GM21526 (cell line): Measurements from ENCODE around the gene PCDHA10.

Source experiments
- ATAC-seq: cut with Tn5 transposase; IDR thresholded peaks from one replicate; pipeline ENCODE4 v1.9.1; 2021; ENCODE audit warnings: moderate library complexity; ENCODE audit not compliant: unreplicated experiment, low FRiP score

Gene PCDHA10

DNA sequence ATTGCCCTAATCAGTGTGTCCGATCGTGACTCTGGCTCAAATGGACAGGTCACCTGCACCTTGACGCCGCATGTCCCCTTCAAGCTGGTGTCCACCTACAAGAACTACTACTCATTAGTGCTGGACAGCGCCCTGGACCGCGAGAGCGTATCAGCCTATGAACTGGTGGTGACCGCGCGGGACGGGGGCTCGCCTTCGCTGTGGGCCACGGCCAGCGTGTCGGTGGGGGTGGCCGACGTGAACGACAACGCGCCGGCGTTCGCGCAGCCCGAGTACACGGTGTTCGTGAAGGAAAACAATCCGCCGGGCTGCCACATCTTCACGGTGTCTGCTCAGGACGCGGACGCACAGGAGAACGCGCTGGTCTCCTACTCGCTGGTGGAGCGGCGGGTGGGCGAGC is 27.7 kb downstream of the PCDHA10 start:
- no peak for ATAC-seq

DNA sequence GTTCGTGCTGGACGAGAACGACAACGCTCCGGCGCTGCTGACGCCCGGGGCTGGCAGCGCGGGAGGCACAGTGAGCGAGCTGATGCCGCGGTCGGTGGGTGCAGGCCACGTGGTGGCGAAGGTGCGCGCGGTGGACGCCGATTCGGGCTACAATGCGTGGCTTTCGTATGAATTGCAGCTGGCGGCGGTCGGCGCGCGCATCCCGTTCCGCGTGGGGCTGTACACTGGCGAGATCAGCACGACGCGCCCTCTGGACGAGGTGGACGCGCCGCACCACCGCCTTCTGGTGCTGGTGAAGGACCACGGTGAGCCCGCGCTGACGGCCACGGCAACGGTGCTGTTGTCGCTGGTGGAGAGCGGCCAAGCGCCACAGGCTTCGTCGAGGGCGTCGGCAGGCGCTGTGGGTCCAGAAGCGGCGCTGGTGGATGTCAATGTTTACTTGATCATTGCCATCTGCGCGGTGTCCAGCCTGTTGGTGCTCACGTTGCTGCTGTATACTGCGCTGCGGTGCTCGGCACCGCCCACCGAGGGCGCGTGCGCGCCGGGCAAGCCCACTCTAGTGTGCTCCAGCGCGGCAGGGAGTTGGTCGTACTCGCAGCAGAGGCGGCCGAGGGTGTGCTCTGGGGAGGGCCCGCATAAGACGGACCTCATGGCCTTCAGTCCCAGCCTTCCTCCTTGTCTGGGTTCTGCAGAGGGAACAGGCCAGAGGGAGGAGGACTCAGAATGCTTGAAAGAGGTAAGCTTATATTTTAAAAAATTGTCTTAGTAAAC is 28.4 kb downstream of the PCDHA10 start:
- no peak for ATAC-seq

DNA sequence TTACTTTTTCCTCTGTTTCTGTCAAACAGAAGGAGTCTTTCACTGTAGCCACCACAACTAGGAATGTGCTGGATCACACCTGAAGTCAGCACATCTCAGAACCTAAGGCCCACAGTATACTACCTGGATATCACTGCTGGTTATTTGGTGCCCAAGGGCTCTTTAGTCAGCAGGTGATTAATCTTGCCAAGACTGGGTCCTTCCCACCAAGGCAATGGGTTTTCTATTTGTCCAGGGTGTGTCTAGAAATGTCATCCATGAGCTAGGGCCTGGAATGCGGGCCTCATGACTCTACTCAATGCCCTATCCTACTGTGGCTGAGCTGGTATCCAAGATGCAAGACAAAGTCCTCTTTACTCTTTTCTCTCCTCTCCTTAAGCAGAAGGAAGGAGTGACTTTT is 60.6 kb downstream of the PCDHA10 start:
- no peak for ATAC-seq
